ENCODE measurements around the gene ASTE1. TPM values are rescaled to one million over a fixed set of nuclear protein-coding genes. Genes with fewer than 3 reads are reported as not detected.

ASTE1 gene
- total and polyA plus RNA-seq, 8 donors, result 0.45 to 13.2 (median 3.3) TPM

DNA sequence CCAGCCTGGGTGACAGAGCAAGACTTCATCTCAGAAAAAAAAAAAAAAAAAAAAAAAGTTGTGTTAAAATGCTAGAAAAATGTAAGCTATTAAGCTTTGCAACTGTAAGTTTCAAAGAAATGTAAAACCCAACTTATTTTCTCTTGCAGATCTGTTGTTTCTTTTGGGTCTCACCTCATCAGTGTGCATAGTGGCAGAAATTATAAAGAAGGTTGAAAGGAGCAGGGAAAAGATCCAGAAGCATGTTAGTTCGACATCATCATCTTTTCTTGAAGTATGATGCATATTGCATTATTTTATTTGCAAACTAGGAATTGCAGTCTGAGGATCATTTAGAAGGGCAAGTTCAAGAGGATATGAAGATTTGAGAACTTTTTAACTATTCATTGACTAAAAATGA is 25.6 kb downstream of the ASTE1 start:
- no peak for TF ChIP-seq EP300 (IDR thresholded peaks at IDR 0.05)
- TF ChIP-seq POLR2AphosphoS5 (IDR thresholded peaks at IDR 0.05), result no peak
- TF ChIP-seq, protein P1, sequence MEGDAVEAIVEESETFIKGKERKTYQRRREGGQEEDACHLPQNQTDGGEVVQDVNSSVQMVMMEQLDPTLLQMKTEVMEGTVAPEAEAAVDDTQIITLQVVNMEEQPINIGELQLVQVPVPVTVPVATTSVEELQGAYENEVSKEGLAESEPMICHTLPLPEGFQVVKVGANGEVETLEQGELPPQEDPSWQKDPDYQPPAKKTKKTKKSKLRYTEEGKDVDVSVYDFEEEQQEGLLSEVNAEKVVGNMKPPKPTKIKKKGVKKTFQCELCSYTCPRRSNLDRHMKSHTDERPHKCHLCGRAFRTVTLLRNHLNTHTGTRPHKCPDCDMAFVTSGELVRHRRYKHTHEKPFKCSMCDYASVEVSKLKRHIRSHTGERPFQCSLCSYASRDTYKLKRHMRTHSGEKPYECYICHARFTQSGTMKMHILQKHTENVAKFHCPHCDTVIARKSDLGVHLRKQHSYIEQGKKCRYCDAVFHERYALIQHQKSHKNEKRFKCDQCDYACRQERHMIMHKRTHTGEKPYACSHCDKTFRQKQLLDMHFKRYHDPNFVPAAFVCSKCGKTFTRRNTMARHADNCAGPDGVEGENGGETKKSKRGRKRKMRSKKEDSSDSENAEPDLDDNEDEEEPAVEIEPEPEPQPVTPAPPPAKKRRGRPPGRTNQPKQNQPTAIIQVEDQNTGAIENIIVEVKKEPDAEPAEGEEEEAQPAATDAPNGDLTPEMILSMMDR (IDR thresholded peaks at IDR 0.05), result no peak
- TF ChIP-seq POLR2A (IDR thresholded peaks at IDR 0.05), result no peak
- no peaks in the 10 kb centered on the region for H3K9me3 ChIP-seq
- H3K27me3 ChIP-seq, result no peaks in the 10 kb centered on the region
- H3K36me3 ChIP-seq, result peaks cover 0 to 79% (median 59%) of the 10 kb centered on the region in 4 donors
- no peak overlapping the region for H3K4me3 ChIP-seq
- DNase-seq, result no peak
- intact Hi-C loops (cut with DNase I; ENCODE audit: low total_unique reads), result no loop called here
- WGBS, 5 donors, result 91 to 96% (median 92%) methylated on average over 1 of the region's 1 CpG
- H3K4me1 ChIP-seq, result no peaks in the 10 kb centered on the region
- no peak overlapping the region for H3K27ac ChIP-seq

DNA sequence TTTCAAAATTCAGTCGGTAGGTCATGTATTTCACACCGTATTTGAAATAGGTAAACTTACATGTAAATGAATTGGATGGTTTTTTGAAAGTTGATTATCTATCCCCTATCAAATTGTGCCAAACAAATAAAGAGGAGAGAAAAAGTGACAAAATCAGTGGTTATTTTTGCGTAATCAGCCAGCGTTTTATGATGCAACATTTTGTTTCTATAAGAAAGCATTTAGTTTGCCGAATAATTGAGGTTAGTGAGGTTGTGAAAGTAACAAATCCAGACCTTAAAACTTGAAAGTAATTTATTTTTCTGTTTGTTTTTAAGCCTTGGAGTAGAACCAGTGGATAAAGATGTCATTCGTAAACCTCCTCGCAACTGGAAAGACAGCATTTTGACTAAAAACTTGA is 29.3 kb downstream of the ASTE1 start:
- no peak for DNase-seq
- H3K9me3 ChIP-seq, result no peaks in the 10 kb centered on the region
- intact Hi-C loops (cut with DNase I; ENCODE audit: low total_unique reads), result no loop called here
- peaks cover 3 to 85% (median 71%) of the 10 kb centered on the region in 4 donors for H3K36me3 ChIP-seq
- no peak for TF ChIP-seq POLR2A (IDR thresholded peaks at IDR 0.05)
- no peak for TF ChIP-seq POLR2AphosphoS5 (IDR thresholded peaks at IDR 0.05)
- TF ChIP-seq EP300 (IDR thresholded peaks at IDR 0.05), result no peak
- TF ChIP-seq, protein P1 (IDR thresholded peaks at IDR 0.05), result no peak
- no peak overlapping the region for H3K27ac ChIP-seq
- no peak overlapping the region for H3K4me3 ChIP-seq
- no peaks in the 10 kb centered on the region for H3K27me3 ChIP-seq
- 81 to 93% (median 92%) methylated on average over 7 of the region's 7 CpGs for WGBS, 5 donors
- no peaks in the 10 kb centered on the region for H3K4me1 ChIP-seq

DNA sequence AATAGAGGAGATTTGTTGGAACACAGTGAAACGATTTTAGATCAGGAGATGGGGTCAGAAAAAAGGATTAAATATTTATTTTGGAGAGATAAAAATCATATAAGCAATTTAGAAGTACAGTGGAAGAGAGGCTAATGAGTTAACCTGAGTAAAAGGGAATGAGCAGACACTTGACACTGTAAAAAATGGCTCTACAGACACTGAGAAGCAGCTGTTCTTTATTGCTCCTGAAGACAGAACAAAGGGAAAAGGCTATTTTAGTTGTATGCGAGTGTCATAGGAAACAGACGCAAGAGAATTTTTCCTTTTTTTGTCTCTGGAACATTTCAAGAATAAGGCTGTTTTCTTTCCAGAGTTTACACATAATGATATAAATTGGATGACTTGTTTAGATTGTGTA is 34.3 kb downstream of the ASTE1 start:
- TF ChIP-seq POLR2AphosphoS5 (IDR thresholded peaks at IDR 0.05), result no peak
- no peak for TF ChIP-seq EP300 (IDR thresholded peaks at IDR 0.05)
- TF ChIP-seq POLR2A (IDR thresholded peaks at IDR 0.05), result no peak
- TF ChIP-seq, protein P1 (IDR thresholded peaks at IDR 0.05), result no peak
- Histone ChIP-seq H3K9me3 (no peaks in the 10 kb centered on the region), H3K4me3 (no peak overlapping the region), H3K36me3 (peaks cover 7 to 62% (median 58%) of the 10 kb centered on the region in 4 donors), H3K27me3 (no peaks in the 10 kb centered on the region), H3K4me1 (no peaks in the 10 kb centered on the region), H3K27ac (no peak overlapping the region)
- WGBS, 5 donors, result 69 to 74% (median 73%) methylated on average over 3 of the region's 3 CpGs
- DNase-seq, result no peak
- intact Hi-C loops (cut with DNase I; ENCODE audit: low total_unique reads), result no loop called here

DNA sequence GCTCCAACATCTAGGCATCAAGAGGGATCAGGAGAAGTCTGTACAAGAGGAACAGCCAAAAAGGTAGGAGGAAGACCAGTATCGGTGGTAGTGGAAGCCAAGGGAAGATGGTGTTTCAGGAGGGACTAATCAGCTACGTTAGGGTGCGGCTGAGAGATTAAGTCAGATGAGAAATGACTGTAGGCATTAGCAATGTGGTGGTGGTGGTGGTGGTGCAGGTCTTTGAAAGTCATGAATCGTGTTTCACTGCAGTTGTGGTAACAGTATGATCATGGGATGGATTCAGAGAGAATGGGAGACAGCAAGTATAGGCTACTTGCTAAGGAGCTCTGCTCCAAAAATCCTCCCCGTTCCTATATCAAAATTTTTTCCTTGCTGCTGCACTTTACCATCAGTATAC is 35.5 kb downstream of the ASTE1 start:
- intact Hi-C loops (cut with DNase I; ENCODE audit: low total_unique reads), result no loop called here
- Histone ChIP-seq H3K4me1 (no peaks in the 10 kb centered on the region), H3K27ac (no peak overlapping the region), H3K27me3 (no peaks in the 10 kb centered on the region), H3K9me3 (no peaks in the 10 kb centered on the region), H3K4me3 (no peak overlapping the region), H3K36me3 (peaks cover 7 to 49% (median 46%) of the 10 kb centered on the region in 4 donors)
- WGBS, 5 donors, result 89 to 96% (median 93%) methylated on average over 5 of the region's 5 CpGs
- TF ChIP-seq POLR2A (IDR thresholded peaks at IDR 0.05), result no peak
- DNase-seq, result no peak

DNA sequence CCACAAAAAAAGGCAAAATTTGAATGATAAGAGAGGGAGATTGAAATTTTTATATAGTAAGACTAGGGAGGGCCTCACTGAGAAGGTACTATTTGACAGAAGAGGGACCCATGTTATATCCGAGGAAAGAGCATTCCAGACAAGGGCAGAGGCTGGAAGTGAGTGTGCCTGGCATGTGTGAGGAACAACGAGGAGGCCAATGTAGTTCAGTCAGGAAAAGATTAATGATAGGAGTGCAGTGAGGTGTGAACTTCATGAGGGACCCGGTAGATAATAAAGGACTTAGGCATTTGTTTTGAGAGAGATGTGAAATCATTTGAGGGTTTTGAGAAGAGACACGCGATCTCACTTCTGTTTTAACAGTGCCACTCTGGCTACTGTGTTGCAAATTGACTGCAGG is 36.3 kb downstream of the ASTE1 start:
- no peak for DNase-seq
- Histone ChIP-seq H3K27ac (no peak overlapping the region), H3K4me1 (no peaks in the 10 kb centered on the region), H3K27me3 (no peaks in the 10 kb centered on the region), H3K36me3 (peaks cover 7 to 41% (median 38%) of the 10 kb centered on the region in 4 donors), H3K4me3 (no peak overlapping the region), H3K9me3 (no peaks in the 10 kb centered on the region)
- intact Hi-C loops (cut with DNase I; ENCODE audit: low total_unique reads), result no loop called here
- no peak for TF ChIP-seq POLR2A (IDR thresholded peaks at IDR 0.05)
- no peak for TF ChIP-seq POLR2AphosphoS5 (IDR thresholded peaks at IDR 0.05)
- TF ChIP-seq, protein P1 (IDR thresholded peaks at IDR 0.05), result no peak
- no peak for TF ChIP-seq EP300 (IDR thresholded peaks at IDR 0.05)
- WGBS, 5 donors, result 68 to 84% (median 70%) methylated on average over 5 of the region's 5 CpGs
